Measurements from ENCODE around the gene ZNF831. TPM values are rescaled to one million over a fixed set of nuclear protein-coding genes. Genes with fewer than 3 reads are reported as not detected.
A peak's percentile ranks its signal among the peaks of the same experiment; 100 is the strongest.

Gene ZNF831
- total RNA-seq, 1 experiment from 2014 or later, result not detected

DNA sequence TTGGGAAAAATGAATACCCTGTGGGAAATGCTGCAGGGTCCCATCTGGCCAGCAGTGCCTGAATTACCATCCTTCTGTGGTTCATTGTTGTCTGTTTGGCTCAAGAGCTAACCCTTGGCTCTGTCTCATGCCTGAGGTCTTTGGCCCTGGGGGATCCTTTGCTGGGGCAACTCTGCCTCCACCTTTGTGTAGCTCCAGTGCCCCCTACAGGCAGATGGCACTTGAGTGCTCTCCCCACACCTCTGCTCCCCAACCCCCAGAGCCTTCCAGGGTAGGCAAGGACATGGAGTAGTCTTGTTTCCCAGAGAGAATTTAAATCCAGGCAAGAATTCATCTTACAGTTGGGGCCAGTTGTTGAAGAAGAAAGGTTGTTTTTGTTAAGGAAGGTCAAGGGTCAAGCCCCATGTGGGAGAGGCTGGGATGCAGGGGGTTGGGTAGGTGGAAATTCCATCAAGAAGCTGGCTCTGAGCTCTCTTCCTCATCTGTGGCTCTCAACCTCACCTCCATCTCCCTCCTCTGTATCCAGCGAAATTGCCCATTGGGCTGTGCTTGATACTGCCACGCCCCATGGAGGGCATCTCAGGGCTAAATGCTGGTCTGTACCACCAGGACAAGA is 44.2 kb downstream of the ZNF831 start:
- no peaks in the 10 kb centered on the region for H3K4me1 Mint-ChIP-seq (ENCODE audit: low read depth, unreplicated experiment)
- BruUV-seq (replicated peaks), result no TSS peak
- no peak overlapping the region for H3K27ac Mint-ChIP-seq (ENCODE audit: unreplicated experiment)
- peaks cover 95% of the 10 kb centered on the region for H3K27me3 Mint-ChIP-seq (ENCODE audit: unreplicated experiment)
- intact Hi-C loops (cut with micrococcal nuclease; ENCODE audit: unreplicated experiment), result loop anchor here (5.0 kb wide), 1 partner anchor 121 kb away; no protein-coding TSS in a partner anchor
- H3K9me3 Mint-ChIP-seq (ENCODE audit: low read depth, unreplicated experiment), result no peaks in the 10 kb centered on the region
- TF ChIP-seq, protein P1, sequence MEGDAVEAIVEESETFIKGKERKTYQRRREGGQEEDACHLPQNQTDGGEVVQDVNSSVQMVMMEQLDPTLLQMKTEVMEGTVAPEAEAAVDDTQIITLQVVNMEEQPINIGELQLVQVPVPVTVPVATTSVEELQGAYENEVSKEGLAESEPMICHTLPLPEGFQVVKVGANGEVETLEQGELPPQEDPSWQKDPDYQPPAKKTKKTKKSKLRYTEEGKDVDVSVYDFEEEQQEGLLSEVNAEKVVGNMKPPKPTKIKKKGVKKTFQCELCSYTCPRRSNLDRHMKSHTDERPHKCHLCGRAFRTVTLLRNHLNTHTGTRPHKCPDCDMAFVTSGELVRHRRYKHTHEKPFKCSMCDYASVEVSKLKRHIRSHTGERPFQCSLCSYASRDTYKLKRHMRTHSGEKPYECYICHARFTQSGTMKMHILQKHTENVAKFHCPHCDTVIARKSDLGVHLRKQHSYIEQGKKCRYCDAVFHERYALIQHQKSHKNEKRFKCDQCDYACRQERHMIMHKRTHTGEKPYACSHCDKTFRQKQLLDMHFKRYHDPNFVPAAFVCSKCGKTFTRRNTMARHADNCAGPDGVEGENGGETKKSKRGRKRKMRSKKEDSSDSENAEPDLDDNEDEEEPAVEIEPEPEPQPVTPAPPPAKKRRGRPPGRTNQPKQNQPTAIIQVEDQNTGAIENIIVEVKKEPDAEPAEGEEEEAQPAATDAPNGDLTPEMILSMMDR (IDR thresholded peaks at IDR 0.05; ENCODE audit: unreplicated experiment), result peak; percentile 39
- CTCF ChIA-PET, result interaction anchor here (0.8 to 1.9 kb wide), 4 partner anchors 10 to 338 kb away, joined by 3 to 9 read pairs (median 6); no protein-coding TSS in a partner anchor
- no peak overlapping the region for H3K4me3 Mint-ChIP-seq (ENCODE audit: low read depth, unreplicated experiment)
- DNase-seq, result peak; percentile 68
- no peaks in the 10 kb centered on the region for H3K36me3 Mint-ChIP-seq (ENCODE audit: insufficient read depth, unreplicated experiment)

GRCh38 chr20:59210186-59210585 is 46.6 kb downstream of the ZNF831 start:
- H3K36me3 Mint-ChIP-seq (ENCODE audit: insufficient read depth, unreplicated experiment), result no peaks in the 10 kb centered on the region
- DNase-seq, result no peak
- BruUV-seq (replicated peaks), result no TSS peak
- no peaks in the 10 kb centered on the region for H3K4me1 Mint-ChIP-seq (ENCODE audit: low read depth, unreplicated experiment)
- no peak overlapping the region for H3K4me3 Mint-ChIP-seq (ENCODE audit: low read depth, unreplicated experiment)
- no peaks in the 10 kb centered on the region for H3K9me3 Mint-ChIP-seq (ENCODE audit: low read depth, unreplicated experiment)
- peaks cover 99% of the 10 kb centered on the region for H3K27me3 Mint-ChIP-seq (ENCODE audit: unreplicated experiment)
- no peak overlapping the region for H3K27ac Mint-ChIP-seq (ENCODE audit: unreplicated experiment)
- intact Hi-C loops (cut with micrococcal nuclease; ENCODE audit: unreplicated experiment), result no loop called here
- TF ChIP-seq, protein P1 (IDR thresholded peaks at IDR 0.05; ENCODE audit: unreplicated experiment), result no peak
- CTCF ChIA-PET, result interaction anchor here (0.6 kb wide), 1 partner anchor 122 kb away, joined by 3 read pairs; no protein-coding TSS in a partner anchor

DNA sequence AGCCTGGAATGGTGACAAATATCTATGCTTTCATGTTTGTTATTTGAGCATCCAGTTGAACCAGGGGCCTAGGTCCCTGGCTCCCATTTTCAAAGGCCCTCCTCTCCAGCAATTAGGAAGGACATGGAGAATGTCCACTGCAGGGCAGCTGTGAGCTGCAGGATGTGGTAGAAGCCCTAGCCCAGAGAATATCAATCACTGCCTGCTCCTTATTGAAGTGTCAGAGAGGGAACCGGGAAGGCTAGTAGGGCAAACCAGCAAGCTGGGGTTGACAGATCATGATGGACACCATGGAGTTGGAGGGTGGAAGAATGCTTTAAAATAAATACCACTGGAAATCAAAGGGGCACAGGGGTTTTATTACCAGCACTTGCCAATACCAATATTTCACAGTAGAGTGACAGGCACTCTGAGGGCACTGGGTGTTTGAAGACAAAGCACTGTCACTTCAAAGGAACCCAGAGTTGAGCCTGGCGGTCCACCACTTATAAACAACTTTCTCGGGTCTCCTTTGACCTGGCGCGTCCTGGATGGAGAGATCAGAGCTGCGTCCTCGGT is 47.7 kb downstream of the ZNF831 start:
- intact Hi-C loops (cut with micrococcal nuclease; ENCODE audit: unreplicated experiment), result no loop called here
- BruUV-seq (replicated peaks), result no TSS peak
- DNase-seq, result no peak
- Mint-ChIP-seq H3K27ac (ENCODE audit: unreplicated experiment) (no peak overlapping the region), H3K36me3 (ENCODE audit: insufficient read depth, unreplicated experiment) (no peaks in the 10 kb centered on the region), H3K9me3 (ENCODE audit: low read depth, unreplicated experiment) (no peaks in the 10 kb centered on the region), H3K27me3 (ENCODE audit: unreplicated experiment) (peaks cover 100% of the 10 kb centered on the region), H3K4me3 (ENCODE audit: low read depth, unreplicated experiment) (no peak overlapping the region), H3K4me1 (ENCODE audit: low read depth, unreplicated experiment) (no peaks in the 10 kb centered on the region)
- CTCF ChIA-PET, result no interaction called here
- TF ChIP-seq, protein P1 (IDR thresholded peaks at IDR 0.05; ENCODE audit: unreplicated experiment), result no peak

GRCh38 chr20:59214073-59214472 is 50.5 kb downstream of the ZNF831 start:
- TF ChIP-seq, protein P1 (IDR thresholded peaks at IDR 0.05; ENCODE audit: unreplicated experiment), result no peak
- H3K4me1 Mint-ChIP-seq (ENCODE audit: low read depth, unreplicated experiment), result no peaks in the 10 kb centered on the region
- H3K4me3 Mint-ChIP-seq (ENCODE audit: low read depth, unreplicated experiment), result no peak overlapping the region
- peaks cover 100% of the 10 kb centered on the region for H3K27me3 Mint-ChIP-seq (ENCODE audit: unreplicated experiment)
- H3K9me3 Mint-ChIP-seq (ENCODE audit: low read depth, unreplicated experiment), result no peaks in the 10 kb centered on the region
- no TSS peak for BruUV-seq (replicated peaks)
- intact Hi-C loops (cut with micrococcal nuclease; ENCODE audit: unreplicated experiment), result no loop called here
- H3K27ac Mint-ChIP-seq (ENCODE audit: unreplicated experiment), result no peak overlapping the region
- CTCF ChIA-PET, result interaction anchor here (1.1 kb wide), 1 partner anchor 8 kb away, joined by 8 read pairs; no protein-coding TSS in a partner anchor
- H3K36me3 Mint-ChIP-seq (ENCODE audit: insufficient read depth, unreplicated experiment), result no peaks in the 10 kb centered on the region
- DNase-seq, result no peak
